Osteocyte (in vitro differentiated cells): Measurements from ENCODE around the gene MRFAP1. TPM values are rescaled to one million over a fixed set of nuclear protein-coding genes. Genes with fewer than 3 reads are reported as not detected.

ENCODE experiments used
- DNase-seq: peaks from one replicate; pipeline ENCODE4 v3.0.0; 2021; ENCODE audit warnings: mixed read lengths; ENCODE audit not compliant: unreplicated experiment; ENCODE audit errors: extremely low spot score
- H3K27ac Mint-ChIP-seq: one replicate; pipeline ENCODE4 v1.8.0; 2021; ENCODE audit warnings: mild to moderate bottlenecking, mixed read lengths; ENCODE audit not compliant: unreplicated experiment
- H3K27me3 Mint-ChIP-seq: one replicate; pipeline ENCODE4 v1.8.0; 2021; ENCODE audit warnings: mixed read lengths; ENCODE audit not compliant: unreplicated experiment
- H3K36me3 Mint-ChIP-seq: one replicate; pipeline ENCODE4 v1.8.0; 2021; ENCODE audit warnings: mixed read lengths; ENCODE audit not compliant: unreplicated experiment
- H3K4me1 Mint-ChIP-seq: one replicate; pipeline ENCODE4 v1.8.0; 2021; ENCODE audit warnings: mixed read lengths; ENCODE audit not compliant: unreplicated experiment
- H3K4me3 Mint-ChIP-seq: one replicate; pipeline ENCODE4 v1.8.0; 2021; ENCODE audit warnings: mild to moderate bottlenecking, moderate library complexity, mixed read lengths; ENCODE audit not compliant: unreplicated experiment
- H3K9me3 Mint-ChIP-seq: one replicate; pipeline ENCODE4 v1.8.0; 2021; ENCODE audit warnings: mixed read lengths; ENCODE audit not compliant: unreplicated experiment
- total RNA-seq: library from RNA; stranded (reverse); gene quantifications from 2 replicates; pipeline ENCODE4 v1.2.1, GENCODE V29; 2021
- TF ChIP-seq, protein P1 (sequence below): fragments of 200-600 bp; sonication (generic); IDR thresholded peaks from 2 replicates; pipeline ENCODE4 v1.5.0; 2021; ENCODE audit warnings: antibody characterized with exemption, mild to moderate bottlenecking, moderate library complexity

MRFAP1 gene
- total RNA-seq, 1 donor from 2014 or later: 310 TPM

DNA sequence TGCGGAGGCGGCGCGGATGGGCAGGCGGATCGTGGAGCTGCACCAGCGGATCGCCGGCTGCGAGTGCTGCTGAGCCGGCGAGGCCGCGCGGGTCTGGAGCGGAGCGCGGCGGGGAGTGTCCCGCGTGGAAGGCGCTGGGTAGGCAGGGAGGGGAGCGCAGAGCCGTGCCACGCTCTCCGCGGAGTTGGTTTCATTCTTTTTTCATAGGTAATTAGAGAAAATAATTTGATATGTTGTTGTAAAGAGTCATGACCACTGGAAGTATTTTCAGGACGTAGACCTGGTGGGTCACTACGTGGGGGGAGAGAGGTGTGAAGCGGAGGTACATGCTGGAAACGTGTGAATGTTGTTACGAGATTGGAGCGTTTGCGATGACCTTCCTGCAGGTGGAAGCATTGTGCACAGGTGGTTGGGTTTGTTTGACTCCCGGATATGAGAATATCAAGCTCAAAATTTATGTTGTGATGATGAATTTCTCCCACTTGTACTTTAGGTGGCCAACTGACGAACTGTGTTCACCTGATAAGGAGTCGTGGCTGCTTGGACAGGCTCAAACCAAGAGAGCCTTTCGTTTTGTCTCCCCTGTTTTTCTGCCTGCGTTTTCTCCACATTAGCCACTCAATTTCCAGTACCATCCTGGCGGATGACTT lies 34.1 kb downstream of the MRFAP1 start:
- TF ChIP-seq, protein P1, sequence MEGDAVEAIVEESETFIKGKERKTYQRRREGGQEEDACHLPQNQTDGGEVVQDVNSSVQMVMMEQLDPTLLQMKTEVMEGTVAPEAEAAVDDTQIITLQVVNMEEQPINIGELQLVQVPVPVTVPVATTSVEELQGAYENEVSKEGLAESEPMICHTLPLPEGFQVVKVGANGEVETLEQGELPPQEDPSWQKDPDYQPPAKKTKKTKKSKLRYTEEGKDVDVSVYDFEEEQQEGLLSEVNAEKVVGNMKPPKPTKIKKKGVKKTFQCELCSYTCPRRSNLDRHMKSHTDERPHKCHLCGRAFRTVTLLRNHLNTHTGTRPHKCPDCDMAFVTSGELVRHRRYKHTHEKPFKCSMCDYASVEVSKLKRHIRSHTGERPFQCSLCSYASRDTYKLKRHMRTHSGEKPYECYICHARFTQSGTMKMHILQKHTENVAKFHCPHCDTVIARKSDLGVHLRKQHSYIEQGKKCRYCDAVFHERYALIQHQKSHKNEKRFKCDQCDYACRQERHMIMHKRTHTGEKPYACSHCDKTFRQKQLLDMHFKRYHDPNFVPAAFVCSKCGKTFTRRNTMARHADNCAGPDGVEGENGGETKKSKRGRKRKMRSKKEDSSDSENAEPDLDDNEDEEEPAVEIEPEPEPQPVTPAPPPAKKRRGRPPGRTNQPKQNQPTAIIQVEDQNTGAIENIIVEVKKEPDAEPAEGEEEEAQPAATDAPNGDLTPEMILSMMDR: peak; percentile 40
- H3K27ac Mint-ChIP-seq: peak overlapping the region; percentile 60
- H3K4me1 Mint-ChIP-seq: peaks cover 30% of the 10 kb centered on the region
- peaks cover 11% of the 10 kb centered on the region for H3K36me3 Mint-ChIP-seq
- no peaks in the 10 kb centered on the region for H3K27me3 Mint-ChIP-seq
- peak overlapping the region; percentile 85 for H3K4me3 Mint-ChIP-seq
- DNase-seq: no peak
- no peaks in the 10 kb centered on the region for H3K9me3 Mint-ChIP-seq

DNA sequence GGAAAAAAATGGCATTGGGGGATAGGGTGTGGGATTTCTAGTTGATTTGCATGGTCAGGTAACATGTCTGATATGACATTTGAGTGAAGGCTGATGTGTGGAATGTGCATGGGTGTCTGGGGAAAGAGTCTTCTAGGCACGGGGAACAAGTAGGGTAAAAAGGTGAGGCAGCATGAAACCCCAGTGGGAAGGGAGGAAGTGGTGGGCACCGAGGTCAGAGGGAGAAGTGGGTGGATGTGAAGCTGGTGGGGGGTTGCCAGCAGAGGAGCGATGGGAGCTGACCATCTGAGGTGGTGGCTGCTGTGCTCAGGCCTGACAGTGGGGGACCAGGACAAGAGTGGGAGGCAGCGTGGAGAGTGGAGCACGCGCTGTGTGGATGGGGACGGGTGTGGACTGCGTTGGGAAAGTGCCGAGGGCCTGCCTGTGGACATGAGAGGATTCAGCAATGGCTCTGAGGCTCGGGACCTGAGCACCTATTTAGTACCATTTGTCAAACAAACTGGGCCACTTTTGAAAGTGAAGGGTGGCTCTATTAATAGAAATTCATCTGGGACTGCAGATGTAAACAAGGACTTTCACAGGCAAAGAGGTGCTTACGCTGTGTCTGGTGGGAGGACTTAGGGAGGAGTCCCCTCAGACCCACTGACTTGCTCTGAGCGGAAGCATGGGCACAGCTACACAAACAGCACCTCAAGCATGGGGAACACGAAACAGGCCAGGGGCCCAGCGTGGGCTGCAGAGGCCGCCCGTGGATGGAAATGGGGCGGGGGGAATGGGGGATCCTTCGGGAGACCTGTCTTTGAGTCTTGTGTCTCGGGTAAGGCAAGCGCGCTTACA lies 36.5 kb downstream of the MRFAP1 start:
- Mint-ChIP-seq H3K9me3 (peaks cover 7% of the 10 kb centered on the region), H3K4me1 (peaks cover 30% of the 10 kb centered on the region), H3K36me3 (peaks cover 10% of the 10 kb centered on the region), H3K27me3 (no peaks in the 10 kb centered on the region), H3K27ac (no peak overlapping the region), H3K4me3 (no peak overlapping the region)
- no peak for DNase-seq
- TF ChIP-seq, protein P1: no peak

DNA sequence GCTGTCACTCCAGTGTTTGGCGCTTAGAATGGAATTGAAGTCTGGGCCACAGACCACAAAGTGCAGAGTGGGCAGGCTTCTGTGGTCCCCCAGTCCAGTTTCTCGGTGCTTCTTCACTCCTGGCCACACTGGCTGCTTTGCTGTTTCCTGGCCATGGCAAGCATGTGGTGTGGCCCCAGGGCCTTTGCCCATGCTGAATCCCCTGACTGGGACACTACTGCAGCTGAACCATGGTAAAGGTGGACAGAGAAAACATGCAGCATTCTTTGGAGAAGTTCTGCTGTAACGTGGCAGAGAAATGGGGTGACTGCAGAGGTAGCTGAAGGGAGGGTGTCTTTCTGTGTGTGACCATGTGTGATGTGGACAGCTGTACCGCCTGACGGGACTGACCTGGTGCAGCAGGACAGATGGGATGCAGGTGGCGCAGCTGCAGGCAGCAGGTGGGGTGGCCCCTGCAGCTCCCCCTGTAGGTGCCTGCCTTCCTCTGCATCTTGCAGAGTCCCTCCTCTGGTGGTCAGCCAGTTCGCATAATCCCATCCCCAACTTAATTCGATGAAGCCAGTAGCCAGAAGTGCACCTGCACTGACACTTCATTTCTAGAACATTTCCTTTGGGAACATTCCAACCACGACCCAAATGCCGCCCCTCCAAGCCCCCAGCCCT lies 40.0 kb downstream of the MRFAP1 start:
- Mint-ChIP-seq H3K9me3 (peaks cover 7% of the 10 kb centered on the region), H3K4me1 (peaks cover 12% of the 10 kb centered on the region), H3K27me3 (no peaks in the 10 kb centered on the region), H3K36me3 (peaks cover 8% of the 10 kb centered on the region), H3K4me3 (no peak overlapping the region), H3K27ac (no peak overlapping the region)
- TF ChIP-seq, protein P1: no peak
- no peak for DNase-seq

DNA sequence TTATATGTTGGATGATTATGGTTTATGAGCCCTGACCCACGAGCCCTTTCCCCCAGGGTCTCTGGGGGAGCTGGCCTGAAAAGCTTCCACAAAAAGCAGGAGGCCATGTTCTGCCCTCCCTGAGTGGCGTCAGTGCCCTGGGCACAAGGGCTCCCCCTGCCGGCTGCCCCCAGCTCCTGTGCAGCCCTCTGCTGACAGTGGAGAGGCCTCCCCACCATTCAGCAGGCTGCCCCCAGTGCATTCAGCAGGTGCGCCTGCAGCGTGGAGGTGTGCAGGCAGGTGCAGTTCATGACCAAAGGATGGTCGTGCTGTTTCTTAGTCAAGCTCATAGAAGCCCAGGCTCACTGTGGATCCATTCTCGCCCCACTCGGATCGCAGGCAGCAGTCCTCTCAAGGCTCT lies 40.7 kb downstream of the MRFAP1 start:
- H3K27me3 Mint-ChIP-seq: no peaks in the 10 kb centered on the region
- H3K9me3 Mint-ChIP-seq: peaks cover 7% of the 10 kb centered on the region
- H3K36me3 Mint-ChIP-seq: peaks cover 6% of the 10 kb centered on the region
- no peak overlapping the region for H3K4me3 Mint-ChIP-seq
- H3K4me1 Mint-ChIP-seq: peaks cover 5% of the 10 kb centered on the region
- TF ChIP-seq, protein P1: no peak
- H3K27ac Mint-ChIP-seq: no peak overlapping the region
- no peak for DNase-seq
